NT2/D1 (cell line): ENCODE data around the gene SH2D1B.

Experiments
- DNase-seq: peaks from one replicate; pipeline ENCODE4 v3.0.0-alpha.2; 2011; ENCODE audit warnings: low read depth, low spot score
- H3K27me3 ChIP-seq: 2 replicates; pipeline ENCODE4 v1.6.0; 2011; ENCODE audit warnings: mild to moderate bottlenecking; ENCODE audit not compliant: insufficient read length, insufficient read depth
- H3K36me3 ChIP-seq: 2 replicates; pipeline ENCODE4 v1.6.1; 2011; ENCODE audit warnings: mild to moderate bottlenecking, low read length, mixed read lengths; ENCODE audit not compliant: insufficient read depth, insufficient read length
- H3K4me1 ChIP-seq: 2 replicates; pipeline ENCODE4 v1.5.1; 2011; ENCODE audit not compliant: insufficient read depth, insufficient read length
- H3K4me3 ChIP-seq: 2 replicates; pipeline ENCODE4 v1.5.1; 2011; ENCODE audit warnings: low read depth; ENCODE audit not compliant: insufficient read length
- H3K9ac ChIP-seq: 2 replicates; pipeline ENCODE4 v1.6.0; 2011; ENCODE audit warnings: low read depth; ENCODE audit not compliant: insufficient read length
- H3K9me3 ChIP-seq: 2 replicates; pipeline ENCODE4 v1.5.1; 2011; ENCODE audit warnings: mild to moderate bottlenecking, low read length; ENCODE audit not compliant: insufficient read depth
- SUZ12 ChIP-seq: IDR thresholded peaks from 2 replicates; pipeline ENCODE4 v1.6.1; 2011; ENCODE audit not compliant: insufficient read length, insufficient read depth; ENCODE audit errors: extremely low read depth
- YY1 ChIP-seq: IDR thresholded peaks from 2 replicates; pipeline ENCODE4 v1.6.1; 2011; ENCODE audit not compliant: insufficient read length, insufficient read depth
- ZNF274 ChIP-seq: IDR thresholded peaks from 2 replicates; pipeline ENCODE4 v1.6.1; 2011; ENCODE audit warnings: mild to moderate bottlenecking, low read depth, low read length

Gene SH2D1B

DNA sequence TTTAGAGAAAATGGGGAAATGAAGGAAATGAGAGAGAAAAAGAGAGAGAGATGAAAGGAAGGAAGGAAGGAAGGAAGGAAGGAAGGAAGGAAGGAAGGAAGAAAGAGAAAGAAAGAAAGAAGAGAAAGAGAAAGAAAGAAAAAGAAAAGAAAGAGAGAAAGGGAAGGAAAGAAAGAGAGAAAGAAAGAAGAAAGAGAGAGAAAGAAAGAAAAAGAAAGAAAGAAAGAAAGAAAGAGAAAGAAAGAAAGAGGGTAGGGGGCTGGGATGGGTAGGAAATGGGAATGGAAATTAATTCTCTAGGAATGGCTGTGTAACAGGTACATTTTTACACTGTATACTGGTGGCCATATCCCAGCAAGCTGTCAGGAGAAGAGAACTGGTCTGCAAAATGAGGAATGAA is 4.3 kb upstream of the SH2D1B start:
- H3K4me3 ChIP-seq, result no peak overlapping the region
- no peak for DNase-seq
- no peaks in the 10 kb centered on the region for H3K27me3 ChIP-seq
- peaks cover 12% of the 10 kb centered on the region for H3K9me3 ChIP-seq
- no peak overlapping the region for H3K9ac ChIP-seq
- H3K36me3 ChIP-seq, result no peaks in the 10 kb centered on the region
- no peak for TF ChIP-seq ZNF274
- TF ChIP-seq SUZ12, result no peak
- TF ChIP-seq YY1, result no peak
- no peaks in the 10 kb centered on the region for H3K4me1 ChIP-seq

DNA sequence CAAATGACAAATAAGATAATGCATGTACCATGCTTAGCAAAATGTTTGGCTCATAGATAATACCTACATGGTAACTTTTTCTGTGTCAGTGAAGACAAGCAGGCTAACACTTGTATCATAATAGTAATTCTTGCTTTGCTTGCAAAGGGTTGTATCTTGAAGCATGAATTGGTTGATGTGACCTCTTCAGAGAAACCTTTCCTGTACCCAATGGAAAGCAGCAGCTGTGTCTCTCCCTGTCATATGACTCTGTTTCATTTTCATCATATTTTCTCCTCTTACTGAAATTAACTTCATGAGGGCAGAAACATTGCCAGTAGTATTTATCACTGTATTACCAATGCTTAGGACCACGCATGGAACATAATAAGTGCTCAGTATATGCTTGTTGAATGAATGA is 4.4 kb downstream of the SH2D1B start:
- TF ChIP-seq YY1 (no peak), SUZ12 (no peak), ZNF274 (no peak)
- DNase-seq, result no peak
- Histone ChIP-seq H3K4me1 (peaks cover under 1% of the 10 kb centered on the region), H3K36me3 (no peaks in the 10 kb centered on the region), H3K9me3 (no peaks in the 10 kb centered on the region), H3K9ac (no peak overlapping the region), H3K27me3 (no peaks in the 10 kb centered on the region), H3K4me3 (no peak overlapping the region)

DNA sequence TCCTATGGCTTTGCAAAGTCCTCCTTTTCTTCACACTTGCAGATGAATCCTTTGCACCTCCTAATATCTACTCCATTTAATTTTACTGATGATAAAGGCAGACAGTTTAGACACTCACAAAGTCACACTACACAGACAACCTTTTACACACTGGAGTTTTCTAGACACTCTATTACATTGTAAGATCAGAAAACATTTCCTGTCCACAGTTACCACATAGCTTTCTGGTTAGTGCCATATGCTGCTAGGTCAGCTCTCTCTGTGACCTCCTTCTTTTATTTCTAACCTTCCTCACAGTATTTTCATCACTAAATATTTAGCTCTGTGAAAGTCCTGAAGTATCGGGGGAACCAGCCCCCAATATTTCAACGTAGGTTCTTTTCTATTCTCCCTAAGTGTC is 5.1 kb downstream of the SH2D1B start:
- Histone ChIP-seq H3K9me3 (no peaks in the 10 kb centered on the region), H3K4me3 (no peak overlapping the region), H3K27me3 (no peaks in the 10 kb centered on the region), H3K4me1 (peaks cover 2% of the 10 kb centered on the region), H3K36me3 (no peaks in the 10 kb centered on the region), H3K9ac (no peak overlapping the region)
- no peak for DNase-seq
- TF ChIP-seq YY1, result no peak

DNA sequence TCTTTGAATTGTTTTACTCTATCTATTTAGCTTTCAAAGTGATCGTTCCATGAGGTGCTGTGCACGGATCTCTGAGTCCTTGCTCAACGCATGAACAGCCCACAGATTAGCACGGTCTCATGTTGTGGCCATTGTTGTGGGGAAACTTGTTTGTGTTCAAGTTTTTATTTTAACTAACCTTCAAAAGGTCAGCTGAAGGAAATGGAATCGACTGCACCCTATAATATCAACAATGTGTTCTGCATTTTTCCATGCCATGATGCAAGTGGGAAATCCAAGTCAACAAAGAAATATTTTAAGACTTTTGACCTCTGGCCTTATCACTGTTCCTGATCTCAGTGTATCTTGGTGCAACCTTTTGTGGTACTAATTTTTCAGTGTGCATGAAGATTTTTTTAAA is 6.1 kb downstream of the SH2D1B start:
- Histone ChIP-seq H3K4me1 (peaks cover 2% of the 10 kb centered on the region), H3K9ac (no peak overlapping the region), H3K4me3 (no peak overlapping the region), H3K9me3 (no peaks in the 10 kb centered on the region), H3K27me3 (no peaks in the 10 kb centered on the region), H3K36me3 (no peaks in the 10 kb centered on the region)
- no peak for DNase-seq
- TF ChIP-seq ZNF274 (no peak), SUZ12 (no peak), YY1 (no peak)

DNA sequence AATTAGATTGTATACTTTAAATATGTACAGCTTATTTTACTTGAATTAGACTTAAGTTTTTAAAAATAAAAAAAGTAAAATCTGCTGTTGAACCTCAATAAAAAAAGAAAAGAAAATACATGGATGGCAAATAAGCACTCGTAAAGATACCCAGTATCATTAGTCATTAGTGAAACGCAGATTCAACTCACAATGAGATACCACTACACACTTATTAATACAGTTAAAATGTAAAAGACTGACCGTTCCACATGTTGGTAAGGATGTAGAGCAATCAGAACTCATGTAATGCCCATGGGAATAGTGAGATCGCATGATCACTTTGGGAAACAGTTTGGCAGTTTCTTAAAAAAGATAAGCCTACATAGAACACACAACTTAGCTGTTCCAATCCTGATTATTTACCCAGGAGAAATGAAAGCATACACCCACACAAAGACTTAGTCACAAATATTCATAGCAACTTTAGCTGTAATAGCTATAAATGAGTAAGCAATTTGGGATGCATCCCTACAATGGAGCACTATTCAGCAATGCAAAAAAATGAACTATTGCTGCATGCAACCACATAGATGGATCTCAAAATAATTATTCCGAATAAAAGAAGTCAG is 7.3 kb downstream of the SH2D1B start:
- no peak overlapping the region for H3K9ac ChIP-seq
- no peaks in the 10 kb centered on the region for H3K9me3 ChIP-seq
- H3K4me3 ChIP-seq, result no peak overlapping the region
- H3K36me3 ChIP-seq, result no peaks in the 10 kb centered on the region
- H3K27me3 ChIP-seq, result no peaks in the 10 kb centered on the region
- TF ChIP-seq YY1, result no peak
- no peak for TF ChIP-seq ZNF274
- TF ChIP-seq SUZ12, result no peak
- DNase-seq, result no peak
- H3K4me1 ChIP-seq, result peaks cover 2% of the 10 kb centered on the region

DNA sequence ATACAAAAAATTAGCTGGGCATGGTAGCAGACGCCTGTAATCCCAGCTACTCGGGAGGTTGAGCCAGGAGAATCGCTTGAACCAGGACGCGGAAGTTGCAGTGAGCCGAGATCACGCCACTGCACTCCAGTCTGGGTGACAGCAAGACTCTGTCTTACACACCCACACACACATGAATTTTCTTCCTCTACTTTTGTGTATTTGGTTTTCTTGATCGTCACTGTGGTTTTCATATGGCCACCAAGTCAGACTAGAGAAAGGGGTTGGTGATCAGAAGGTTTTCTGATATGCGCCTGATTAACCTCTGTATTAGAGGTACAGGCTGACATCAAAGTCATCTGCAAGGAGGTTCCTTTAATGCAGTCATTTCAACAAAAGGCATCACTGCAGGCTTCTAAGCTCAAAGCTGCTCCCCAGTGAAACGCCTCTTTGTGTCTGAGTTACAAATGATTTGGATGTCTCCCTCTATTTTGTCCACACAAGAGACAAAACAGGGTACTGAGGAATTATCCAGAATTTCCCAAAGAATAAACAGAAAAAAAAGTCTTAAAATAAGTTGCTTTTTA is 11.1 kb downstream of the SH2D1B start:
- Histone ChIP-seq H3K9ac (no peak overlapping the region), H3K9me3 (no peaks in the 10 kb centered on the region), H3K36me3 (no peaks in the 10 kb centered on the region), H3K4me3 (no peak overlapping the region), H3K27me3 (no peaks in the 10 kb centered on the region), H3K4me1 (peaks cover 2% of the 10 kb centered on the region)
- TF ChIP-seq SUZ12 (no peak), YY1 (no peak), ZNF274 (no peak)
- no peak for DNase-seq

DNA sequence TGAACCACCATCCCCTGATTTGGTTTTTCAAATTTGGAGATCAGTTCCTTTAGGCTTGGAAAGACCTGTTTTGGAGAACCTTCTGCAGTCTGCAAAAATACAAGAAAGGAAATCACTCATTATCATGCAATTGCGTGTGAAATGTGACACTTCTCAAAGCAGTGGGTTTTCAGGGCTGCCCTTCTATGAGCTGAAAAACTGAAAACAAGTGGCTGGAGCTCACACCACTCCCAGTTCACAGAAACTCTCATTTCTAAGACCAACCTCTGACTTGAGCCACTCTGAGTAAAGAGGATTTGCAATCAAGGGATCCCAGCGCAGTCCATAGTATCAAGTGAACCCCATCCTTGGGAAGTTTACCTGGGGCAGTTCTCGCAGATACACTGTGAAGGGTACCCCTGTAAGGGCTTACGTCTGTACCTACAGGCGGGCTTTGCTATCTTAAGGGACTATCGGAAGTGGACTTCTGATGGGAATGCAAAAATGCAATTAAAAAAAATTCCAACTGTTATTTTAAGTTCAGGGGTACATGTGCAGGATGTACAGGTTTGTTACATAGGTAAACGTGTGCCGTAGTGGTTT is 12.8 kb downstream of the SH2D1B start:
- TF ChIP-seq YY1 (no peak), ZNF274 (no peak)
- DNase-seq, result no peak
- Histone ChIP-seq H3K4me3 (no peak overlapping the region), H3K36me3 (no peaks in the 10 kb centered on the region), H3K9me3 (no peaks in the 10 kb centered on the region), H3K9ac (no peak overlapping the region), H3K27me3 (no peaks in the 10 kb centered on the region), H3K4me1 (peaks cover 2% of the 10 kb centered on the region)
